HFFc6 (cell line): ENCODE data around the gene BHLHE41. TPM values are rescaled to one million over a fixed set of nuclear protein-coding genes. Genes with fewer than 3 reads are reported as not detected.

Experiments used
- DNase-seq: peaks from one replicate; pipeline ENCODE4 v3.0.0-alpha.2; 2018
- H3K27ac Mint-ChIP-seq: 2 replicates; pipeline ENCODE4 v1.8.0; 2020; ENCODE audit warnings: mild to moderate bottlenecking, mixed read lengths
- H3K27me3 Mint-ChIP-seq: 2 replicates; pipeline ENCODE4 v1.8.0; 2021; ENCODE audit warnings: mild to moderate bottlenecking, moderate library complexity, mixed read lengths; ENCODE audit not compliant: insufficient read depth
- H3K36me3 Mint-ChIP-seq: 2 replicates; pipeline ENCODE4 v1.8.0; 2021; ENCODE audit warnings: low read depth, mixed read lengths
- H3K4me1 Mint-ChIP-seq: 2 replicates; pipeline ENCODE4 v1.8.0; 2020; ENCODE audit warnings: low read depth, mixed read lengths
- H3K4me3 Mint-ChIP-seq: 2 replicates; pipeline ENCODE4 v1.8.0; 2020; ENCODE audit warnings: mild to moderate bottlenecking, moderate library complexity, mixed read lengths
- H3K9me3 Mint-ChIP-seq: 2 replicates; pipeline ENCODE4 v1.8.0; 2020; ENCODE audit warnings: mild to moderate bottlenecking, mixed read lengths
- CTCF ChIP-seq: fragments of 200-600 bp; sonication (generic); IDR thresholded peaks from 2 replicates; pipeline ENCODE4 v1.5.0; 2021; ENCODE audit warnings: antibody characterized with exemption, mild to moderate bottlenecking
- total RNA-seq, 6 experiments: library from RNA; stranded (reverse); fragmentation: NEBNext Ultra II Directional; extraction: Animal tissue kit (Norgen Biotek cat#: 25700); gene quantifications; 2 replicates in 1 of 6; 3 replicates in 5 of 6; pipeline ENCODE4 v1.2.3, GENCODE V29; 2021

BHLHE41 gene
- total RNA-seq, 6 experiments from 2014 or later: 12.3 to 17.6 (median 13.8) TPM

GRCh38 chr12:26122061-26122680, 2.7 kb downstream of the BHLHE41 start:
- Mint-ChIP-seq H3K9me3 (no peaks in the 10 kb centered on the region), H3K4me3 (peak overlapping the region; percentile 69), H3K27ac (peak overlapping the region; percentile 54; the same call in 1 of the 2 replicates), H3K27me3 (no peaks in the 10 kb centered on the region; the same call in 1 of the 2 replicates), H3K4me1 (peaks cover 55% of the 10 kb centered on the region), H3K36me3 (no peaks in the 10 kb centered on the region)
- no peak for TF ChIP-seq CTCF
- DNase-seq: no peak

GRCh38 chr12:26121323-26122060, 3.3 kb downstream of the BHLHE41 start:
- no peak for DNase-seq
- Mint-ChIP-seq H3K9me3 (no peaks in the 10 kb centered on the region), H3K4me1 (peaks cover 55% of the 10 kb centered on the region), H3K36me3 (no peaks in the 10 kb centered on the region), H3K27ac (peak overlapping the region; percentile 54; the same call in 1 of the 2 replicates), H3K27me3 (peaks cover 2% of the 10 kb centered on the region; the same call in 1 of the 2 replicates), H3K4me3 (peak overlapping the region; percentile 69)
- TF ChIP-seq CTCF: no peak

- no peak for TF ChIP-seq CTCF
- no peak for DNase-seq
- Mint-ChIP-seq H3K9me3 (no peaks in the 10 kb centered on the region), H3K4me3 (no peak overlapping the region), H3K27ac (no peak overlapping the region), H3K4me1 (peaks cover 56% of the 10 kb centered on the region), H3K27me3 (peaks cover 2% of the 10 kb centered on the region; the same call in 1 of the 2 replicates), H3K36me3 (no peaks in the 10 kb centered on the region)
Observed at GRCh38 chr12:26120561-26121274, 4.1 kb downstream of the BHLHE41 start.

GRCh38 chr12:26119391-26119989, 5.3 kb downstream of the BHLHE41 start:
- Mint-ChIP-seq H3K36me3 (no peaks in the 10 kb centered on the region), H3K27ac (no peak overlapping the region), H3K4me1 (peaks cover 59% of the 10 kb centered on the region), H3K4me3 (no peak overlapping the region), H3K9me3 (no peaks in the 10 kb centered on the region), H3K27me3 (peaks cover 2% of the 10 kb centered on the region; the same call in 1 of the 2 replicates)
- peak; percentile 81 for TF ChIP-seq CTCF
- DNase-seq: peak; percentile 62

GRCh38 chr12:26118308-26118707, 6.5 kb downstream of the BHLHE41 start:
- peaks cover 54% of the 10 kb centered on the region for H3K4me1 Mint-ChIP-seq

More at GRCh38 chr12:26118308-26118707, 6.5 kb downstream of the BHLHE41 start:
- Mint-ChIP-seq H3K27me3 (peaks cover 2% of the 10 kb centered on the region; the same call in 1 of the 2 replicates), H3K9me3 (no peaks in the 10 kb centered on the region), H3K4me3 (no peak overlapping the region), H3K27ac (no peak overlapping the region), H3K36me3 (no peaks in the 10 kb centered on the region)
- no peak for TF ChIP-seq CTCF
- DNase-seq: no peak
